Pancreas (tissue), 10 donors: Measurements from ENCODE around the gene SKIL. TPM values are rescaled to one million over a fixed set of nuclear protein-coding genes. Genes with fewer than 3 reads are reported as not detected.

Source experiments
- ATAC-seq, 4 donors: fragments of 200-7000 bp; cut with Tn5 transposase; one replicate each; pipeline versions ENCODE4 v1.8.0 to v1.9.1; 2020; ENCODE audit warnings: mild to moderate bottlenecking in 4 of 4, moderate library complexity in 4 of 4
- DNase-seq, 6 donors: peaks; one replicate each; pipeline ENCODE4 v3.0.0-alpha.2; 2020
- FAIRE-seq: peaks from 2 replicates; lab custom pipeline; 2012; peaks lifted over from hg19 to GRCh38; lab: Jason Lieb, UNC
- H3K27ac ChIP-seq, 4 donors: fragments of 200-600 bp; sonication (generic); 1 replicate in 3 of 4; 2 replicates in 1 of 4; pipeline versions ENCODE4 v1.5.0 to v1.8.0; 2020
- H3K27me3 ChIP-seq, 4 donors: fragments of 200-600 bp; one replicate each; pipeline ENCODE4 v1.8.0; 2021
- H3K36me3 ChIP-seq, 3 donors: fragments of 200-600 bp; sonication (generic) in 1 of 3; one replicate each; pipeline versions ENCODE4 v1.5.0 to v1.8.0; 2020 to 2021
- H3K4me1 ChIP-seq, 3 donors: fragments of 200-600 bp; one replicate each; pipeline ENCODE4 v1.8.0; 2021
- H3K4me3 ChIP-seq, 4 donors: fragments of 200-600 bp; sonication (generic) in 2 of 4; one replicate each; pipeline versions ENCODE4 v1.5.0 to v1.8.0; 2020 to 2021
- H3K9me3 ChIP-seq, 4 donors: fragments of 200-600 bp; one replicate each; pipeline ENCODE4 v1.8.0; 2021
- WGBS, 2 donors: extraction: QIAGEN DNeasy Blood & Tissue Kit; methylation state at CpG; one replicate each; pipeline ENCODE4 v1.1.7; 2013; 5-methylcytosine and 5-hydroxymethylcytosine counted together
- intact Hi-C, 3 donors: fragments of 100-400 bp; cut with DNase I; formaldehyde crosslinking; loops; one replicate each; pipeline versions ENCODE4 v1.11.1 to v1.14.2; 2022
- polyA plus RNA-seq, 2 donors: library from polyadenylated mRNA; stranded (reverse); fragments of 200-250 nt; gene quantifications; one replicate each; pipeline ENCODE4 v1.2.3, GENCODE V29; 2013
- total RNA-seq, 6 donors: library from RNA; stranded (reverse); fragmentation: NEBNext Ultra II Directional in 4 of 6; extraction: Animal tissue kit (Norgen Biotek cat#: 25700) in 4 of 6; gene quantifications; one replicate each; pipeline versions ENCODE4 v1.2.1 to v1.2.4, GENCODE V29; 2021 to 2023
- TF ChIP-seq, protein P1 (sequence below), 4 donors: fragments of 200-600 bp; sonication (generic) in 3 of 4; IDR thresholded peaks; one replicate each; pipeline versions ENCODE4 v1.5.0 to v1.8.0; 2021; ENCODE audit warnings: antibody characterized with exemption in 4 of 4
- donor health status: healthy with polysubstance abuse.
- donor health status: DM: no; HTN: no; CAD: no; lungs with moderate emphysema.
- donor health status: DM: no; HTN: no; CAD: no.
- donor health status: control.
- donor health status: control.
- donor health status: Bipolar disorder and iron deficiency.
- donor health status: DM: yes; HTN: yes; CAD: no.
- donor health status: DM: no; HTN: no; CAD: no.
- donor health status: DM: no; HTN: no; CAD: no.
- donor health status: DM: yes; HTN: yes; CAD: no.

SKIL gene
- total and polyA plus RNA-seq, 8 donors, result 5.1 to 52.1 (median 15.9) TPM

DNA sequence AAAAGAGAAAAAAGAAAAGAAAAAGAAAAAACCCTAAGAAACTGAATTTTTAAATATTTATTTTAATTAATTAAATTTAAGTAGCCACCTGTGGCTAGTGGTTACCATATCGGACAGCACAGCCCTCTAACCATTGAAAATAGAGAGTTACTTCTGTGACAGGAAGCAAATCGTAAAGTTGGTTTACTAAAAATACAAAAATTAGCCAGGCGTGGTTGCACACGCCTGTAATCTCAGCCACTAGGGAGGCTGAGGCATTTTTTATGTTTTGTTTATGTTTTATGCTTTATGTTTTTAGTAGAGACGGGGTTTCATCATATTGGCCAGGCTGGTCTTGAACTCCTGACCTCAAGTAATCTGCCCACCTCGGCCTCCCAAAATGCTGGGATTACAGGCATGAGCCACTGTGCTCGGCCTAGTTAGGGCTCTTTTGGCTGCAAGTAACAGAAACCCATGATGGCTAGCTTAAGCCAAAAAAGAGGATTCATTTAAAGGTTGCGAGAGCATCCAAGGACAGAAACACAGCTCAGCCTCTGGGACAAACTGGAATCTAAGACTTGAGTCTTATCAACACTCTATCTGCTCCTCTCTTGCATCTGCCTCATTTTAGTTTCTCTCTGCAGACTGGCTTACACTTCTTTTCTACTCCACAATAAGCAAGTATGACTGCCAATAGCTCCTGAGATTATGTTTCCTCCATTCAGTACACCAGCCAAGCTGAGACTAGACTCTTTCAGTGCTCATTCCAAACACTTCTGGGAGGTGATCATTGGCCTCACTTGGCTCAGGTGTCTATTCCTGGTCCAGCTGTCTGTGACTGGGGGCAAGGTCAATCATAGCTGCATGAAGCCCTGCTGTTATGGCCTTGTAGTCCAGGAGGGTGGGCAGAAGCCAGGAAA, 6.8 kb upstream of the SKIL start:
- ATAC-seq (no peak), FAIRE-seq (no peak), DNase-seq (no peak)
- TF ChIP-seq, protein P1, sequence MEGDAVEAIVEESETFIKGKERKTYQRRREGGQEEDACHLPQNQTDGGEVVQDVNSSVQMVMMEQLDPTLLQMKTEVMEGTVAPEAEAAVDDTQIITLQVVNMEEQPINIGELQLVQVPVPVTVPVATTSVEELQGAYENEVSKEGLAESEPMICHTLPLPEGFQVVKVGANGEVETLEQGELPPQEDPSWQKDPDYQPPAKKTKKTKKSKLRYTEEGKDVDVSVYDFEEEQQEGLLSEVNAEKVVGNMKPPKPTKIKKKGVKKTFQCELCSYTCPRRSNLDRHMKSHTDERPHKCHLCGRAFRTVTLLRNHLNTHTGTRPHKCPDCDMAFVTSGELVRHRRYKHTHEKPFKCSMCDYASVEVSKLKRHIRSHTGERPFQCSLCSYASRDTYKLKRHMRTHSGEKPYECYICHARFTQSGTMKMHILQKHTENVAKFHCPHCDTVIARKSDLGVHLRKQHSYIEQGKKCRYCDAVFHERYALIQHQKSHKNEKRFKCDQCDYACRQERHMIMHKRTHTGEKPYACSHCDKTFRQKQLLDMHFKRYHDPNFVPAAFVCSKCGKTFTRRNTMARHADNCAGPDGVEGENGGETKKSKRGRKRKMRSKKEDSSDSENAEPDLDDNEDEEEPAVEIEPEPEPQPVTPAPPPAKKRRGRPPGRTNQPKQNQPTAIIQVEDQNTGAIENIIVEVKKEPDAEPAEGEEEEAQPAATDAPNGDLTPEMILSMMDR (IDR thresholded peaks at IDR 0.05), result no peak
- Histone ChIP-seq H3K27me3 (no peaks in the 10 kb centered on the region), H3K27ac (no peak overlapping the region), H3K4me1 (peaks cover 3 to 10% (median 6%) of the 10 kb centered on the region in 3 donors), H3K9me3 (no peaks in the 10 kb centered on the region), H3K36me3 (no peaks in the 10 kb centered on the region), H3K4me3 (no peak overlapping the region)
- intact Hi-C loops, result no loop called here
- WGBS, 2 donors, result 91 to 94% methylated on average over 8 of the region's 8 CpGs

DNA sequence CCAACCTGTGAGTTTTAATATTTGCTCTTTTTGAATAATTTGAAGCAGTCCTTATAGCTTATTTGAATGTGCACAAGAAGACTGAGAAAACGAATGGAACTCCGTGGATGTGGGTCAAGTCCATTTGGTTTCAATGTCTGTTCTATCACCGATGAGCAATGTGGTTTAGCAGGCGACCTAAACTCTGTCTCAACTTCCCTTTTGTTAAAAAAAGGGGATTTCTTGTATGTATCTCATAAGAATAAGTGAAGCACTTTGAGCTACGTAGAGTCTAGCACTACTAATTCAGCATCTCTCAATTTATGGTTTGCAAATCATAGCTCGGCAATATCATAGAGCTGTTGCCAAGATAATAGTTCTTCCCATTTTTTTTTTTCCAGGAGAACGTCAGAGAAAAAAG, 4.6 kb upstream of the SKIL start:
- Histone ChIP-seq H3K36me3 (no peaks in the 10 kb centered on the region), H3K9me3 (no peaks in the 10 kb centered on the region), H3K27me3 (no peaks in the 10 kb centered on the region), H3K4me3 (no peak overlapping the region), H3K27ac (no peak overlapping the region), H3K4me1 (peaks cover 3 to 11% (median 6%) of the 10 kb centered on the region in 3 donors)
- no peak for FAIRE-seq
- WGBS, 2 donors, result 78 to 88% methylated on average over 7 of the region's 7 CpGs
- TF ChIP-seq, protein P1 (IDR thresholded peaks at IDR 0.05), result no peak
- intact Hi-C loops, result no loop called here
- DNase-seq, result no peak
- no peak for ATAC-seq

DNA sequence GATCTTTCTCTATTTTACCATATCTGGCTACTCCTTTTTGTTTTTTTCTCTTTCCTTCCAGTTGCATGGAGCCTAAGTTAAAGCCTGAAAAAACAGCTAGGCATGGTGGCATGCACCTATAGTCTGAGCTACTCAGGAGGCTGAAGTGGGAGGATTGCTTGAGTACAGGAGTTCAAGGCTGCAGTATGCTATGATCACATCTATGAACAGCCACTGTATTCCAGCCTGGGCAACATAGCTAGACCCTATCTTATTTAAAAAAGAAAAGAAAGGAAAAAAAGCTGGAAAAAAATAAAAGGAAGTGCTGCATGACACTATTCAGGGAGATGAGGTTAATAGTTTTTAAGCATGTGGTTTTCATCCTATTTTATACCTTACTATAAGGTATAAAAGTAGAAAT, 4.0 kb upstream of the SKIL start:
- FAIRE-seq, result no peak
- Histone ChIP-seq H3K4me1 (peaks cover 3 to 11% (median 6%) of the 10 kb centered on the region in 3 donors), H3K36me3 (no peaks in the 10 kb centered on the region), H3K27ac (no peak overlapping the region), H3K4me3 (no peak overlapping the region), H3K27me3 (no peaks in the 10 kb centered on the region), H3K9me3 (no peaks in the 10 kb centered on the region)
- no peak for ATAC-seq
- intact Hi-C loops, result no loop called here
- TF ChIP-seq, protein P1 (IDR thresholded peaks at IDR 0.05), result no peak
- DNase-seq, result no peak

DNA sequence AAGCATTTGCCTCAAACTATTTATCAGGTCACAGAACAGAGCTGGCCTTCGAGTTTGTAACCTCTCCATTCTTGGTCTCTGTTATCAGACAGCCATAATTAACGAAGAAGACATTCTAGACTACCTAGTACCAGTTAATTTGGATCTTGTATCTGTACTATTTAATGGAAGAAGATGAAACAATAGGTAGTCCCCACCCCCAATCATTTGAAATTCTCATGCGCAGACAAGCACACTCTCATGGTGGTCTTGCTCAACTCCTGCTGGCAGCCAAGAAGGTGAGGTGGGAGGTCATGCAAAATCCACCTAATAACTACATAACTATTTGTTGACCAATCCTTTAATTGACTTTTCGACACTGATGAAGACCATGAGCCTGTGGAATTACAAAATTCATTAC, 2.8 kb upstream of the SKIL start:
- 92 to 93% methylated on average over 4 of the region's 4 CpGs for WGBS, 2 donors
- Histone ChIP-seq H3K36me3 (no peaks in the 10 kb centered on the region), H3K27me3 (no peaks in the 10 kb centered on the region), H3K9me3 (no peaks in the 10 kb centered on the region), H3K4me3 (no peak overlapping the region), H3K27ac (peak overlapping the region in 1 of 4 donors; percentile 99), H3K4me1 (peaks cover 3 to 17% (median 6%) of the 10 kb centered on the region in 3 donors)
- TF ChIP-seq, protein P1 (IDR thresholded peaks at IDR 0.05), result no peak
- no peak for DNase-seq
- no peak for FAIRE-seq
- ATAC-seq, result no peak
- intact Hi-C loops, result no loop called here
